Measurements from ENCODE around the gene SNAPIN. TPM values are rescaled to one million over a fixed set of nuclear protein-coding genes. Genes with fewer than 3 reads are reported as not detected.

Gene SNAPIN
- total and polyA plus RNA-seq, 9 of the 15 experiments (the other 6 are each of a cell fraction or from before 2014, with no cell fraction given): 11.2 to 43.9 (median 32.3) TPM

DNA sequence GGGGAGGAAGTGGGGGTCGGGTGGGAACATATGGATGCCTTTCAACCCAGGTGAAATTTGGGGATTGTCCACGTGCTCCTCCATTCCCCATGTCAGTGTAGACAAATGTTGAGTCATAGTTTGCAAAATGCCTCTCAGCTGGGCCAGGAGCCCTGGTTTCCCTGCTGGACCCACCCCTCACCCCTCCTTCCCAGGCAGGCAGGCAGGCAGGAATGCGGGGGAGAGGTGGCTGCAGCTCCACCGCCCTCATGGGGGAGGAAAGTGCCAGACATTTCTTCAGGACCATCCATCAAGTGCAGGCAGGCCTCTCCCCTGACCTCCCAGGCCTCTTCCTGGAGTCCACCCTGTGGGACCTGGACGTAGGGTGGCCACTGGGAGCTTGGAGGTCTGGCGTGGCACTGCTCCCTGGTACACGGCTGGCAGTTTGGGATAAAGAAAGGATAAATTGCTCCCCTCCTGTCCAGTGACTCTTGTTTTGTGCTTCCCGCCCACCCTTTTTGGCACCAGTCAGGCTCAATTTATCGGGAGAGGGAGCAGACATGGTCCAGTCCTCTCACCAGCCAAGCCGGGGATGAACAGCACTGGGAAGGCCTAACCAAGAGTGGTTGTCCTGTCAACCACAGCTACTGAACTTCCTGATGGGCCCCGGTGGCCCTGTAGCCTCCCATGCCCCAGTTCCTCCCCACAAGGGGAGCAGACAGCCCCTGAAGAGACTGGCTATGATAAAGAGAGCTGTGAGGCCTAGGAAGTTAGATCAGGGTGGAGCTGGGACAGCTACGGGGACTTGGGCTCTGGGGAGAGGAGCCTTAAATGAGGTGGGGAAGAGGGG lies 38.9 kb downstream of the SNAPIN start (continued):
- TF ChIP-seq HEY1 (CRISPR knock-in tag; IDR thresholded peaks at IDR 0.05; ENCODE audit: borderline replicate concordance) (0 out of 2 replicates have a peak, but pooled peaks have one; percentile 33), SUPT5H (IDR thresholded peaks at IDR 0.05) (no peak; the same call in 1 of the 2 replicates), MAZ (CRISPR knock-in tag; conservative IDR thresholded peaks at IDR 0.05 in 1 of 2, IDR thresholded peaks at IDR 0.05 in 1 of 2) (peak; percentile 46 to 68; a peak in 2 of 4 replicates), DPF2 (IDR thresholded peaks at IDR 0.05) (peak; percentile 69), C11orf30 (IDR thresholded peaks at IDR 0.05; ENCODE audit: low read depth) (peak; percentile 68; the same call in 1 of the 2 replicates), TAL1 (IDR thresholded peaks at IDR 0.05) (no peak), POLR2A (conservative IDR thresholded peaks at IDR 0.05) (peak; percentile 53; the same call in 1 of the 2 replicates), SMAD4 (CRISPR knock-in tag; conservative IDR thresholded peaks at IDR 0.05) (peak; percentile 92)
- TF ChIP-seq, protein P1, sequence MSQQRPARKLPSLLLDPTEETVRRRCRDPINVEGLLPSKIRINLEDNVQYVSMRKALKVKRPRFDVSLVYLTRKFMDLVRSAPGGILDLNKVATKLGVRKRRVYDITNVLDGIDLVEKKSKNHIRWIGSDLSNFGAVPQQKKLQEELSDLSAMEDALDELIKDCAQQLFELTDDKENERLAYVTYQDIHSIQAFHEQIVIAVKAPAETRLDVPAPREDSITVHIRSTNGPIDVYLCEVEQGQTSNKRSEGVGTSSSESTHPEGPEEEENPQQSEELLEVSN (IDR thresholded peaks at IDR 0.05; ENCODE audit: borderline replicate concordance in 1 of 2, extremely low read depth in 1 of 2, insufficient read depth in 1 of 2, insufficient read length in 1 of 2, low read depth in 1 of 2, low read length in 1 of 2, poor library complexity in 1 of 2, severe bottlenecking in 1 of 2): peak in 1 of 2 experiments; percentile 64
- TF ChIP-seq, protein P2, sequence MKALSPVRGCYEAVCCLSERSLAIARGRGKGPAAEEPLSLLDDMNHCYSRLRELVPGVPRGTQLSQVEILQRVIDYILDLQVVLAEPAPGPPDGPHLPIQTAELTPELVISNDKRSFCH (CRISPR knock-in tag; IDR thresholded peaks at IDR 0.05): no peak
- TF ChIP-seq, protein P2 (tag; IDR thresholded peaks at IDR 0.05): peak; percentile 78; the same call in 1 of the 2 replicates
- TF ChIP-seq, protein P3, sequence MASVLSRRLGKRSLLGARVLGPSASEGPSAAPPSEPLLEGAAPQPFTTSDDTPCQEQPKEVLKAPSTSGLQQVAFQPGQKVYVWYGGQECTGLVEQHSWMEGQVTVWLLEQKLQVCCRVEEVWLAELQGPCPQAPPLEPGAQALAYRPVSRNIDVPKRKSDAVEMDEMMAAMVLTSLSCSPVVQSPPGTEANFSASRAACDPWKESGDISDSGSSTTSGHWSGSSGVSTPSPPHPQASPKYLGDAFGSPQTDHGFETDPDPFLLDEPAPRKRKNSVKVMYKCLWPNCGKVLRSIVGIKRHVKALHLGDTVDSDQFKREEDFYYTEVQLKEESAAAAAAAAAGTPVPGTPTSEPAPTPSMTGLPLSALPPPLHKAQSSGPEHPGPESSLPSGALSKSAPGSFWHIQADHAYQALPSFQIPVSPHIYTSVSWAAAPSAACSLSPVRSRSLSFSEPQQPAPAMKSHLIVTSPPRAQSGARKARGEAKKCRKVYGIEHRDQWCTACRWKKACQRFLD (CRISPR knock-in tag; IDR thresholded peaks at IDR 0.05): peak; percentile 79
- TF ChIP-seq, protein P4, sequence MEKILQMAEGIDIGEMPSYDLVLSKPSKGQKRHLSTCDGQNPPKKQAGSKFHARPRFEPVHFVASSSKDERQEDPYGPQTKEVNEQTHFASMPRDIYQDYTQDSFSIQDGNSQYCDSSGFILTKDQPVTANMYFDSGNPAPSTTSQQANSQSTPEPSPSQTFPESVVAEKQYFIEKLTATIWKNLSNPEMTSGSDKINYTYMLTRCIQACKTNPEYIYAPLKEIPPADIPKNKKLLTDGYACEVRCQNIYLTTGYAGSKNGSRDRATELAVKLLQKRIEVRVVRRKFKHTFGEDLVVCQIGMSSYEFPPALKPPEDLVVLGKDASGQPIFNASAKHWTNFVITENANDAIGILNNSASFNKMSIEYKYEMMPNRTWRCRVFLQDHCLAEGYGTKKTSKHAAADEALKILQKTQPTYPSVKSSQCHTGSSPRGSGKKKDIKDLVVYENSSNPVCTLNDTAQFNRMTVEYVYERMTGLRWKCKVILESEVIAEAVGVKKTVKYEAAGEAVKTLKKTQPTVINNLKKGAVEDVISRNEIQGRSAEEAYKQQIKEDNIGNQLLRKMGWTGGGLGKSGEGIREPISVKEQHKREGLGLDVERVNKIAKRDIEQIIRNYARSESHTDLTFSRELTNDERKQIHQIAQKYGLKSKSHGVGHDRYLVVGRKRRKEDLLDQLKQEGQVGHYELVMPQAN (IDR thresholded peaks at IDR 0.05; ENCODE audit: borderline replicate concordance): no peak
- TF ChIP-seq, protein P5, sequence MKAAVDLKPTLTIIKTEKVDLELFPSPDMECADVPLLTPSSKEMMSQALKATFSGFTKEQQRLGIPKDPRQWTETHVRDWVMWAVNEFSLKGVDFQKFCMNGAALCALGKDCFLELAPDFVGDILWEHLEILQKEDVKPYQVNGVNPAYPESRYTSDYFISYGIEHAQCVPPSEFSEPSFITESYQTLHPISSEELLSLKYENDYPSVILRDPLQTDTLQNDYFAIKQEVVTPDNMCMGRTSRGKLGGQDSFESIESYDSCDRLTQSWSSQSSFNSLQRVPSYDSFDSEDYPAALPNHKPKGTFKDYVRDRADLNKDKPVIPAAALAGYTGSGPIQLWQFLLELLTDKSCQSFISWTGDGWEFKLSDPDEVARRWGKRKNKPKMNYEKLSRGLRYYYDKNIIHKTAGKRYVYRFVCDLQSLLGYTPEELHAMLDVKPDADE (conservative IDR thresholded peaks at IDR 0.05; ENCODE audit: control insufficient read depth, low read depth, low read length): no peak

Measured in K562 (cell line).